Measurements from ENCODE around the gene ZBBX.

Gene ZBBX

GRCh38 chr3:167304077-167304476 is 76.0 kb downstream of the ZBBX start:
- DNase-seq: peak; percentile 9 to 13

- no peak for DNase-seq
Measured at GRCh38 chr3:167302678-167303077, 77.4 kb downstream of the ZBBX start.

GRCh38 chr3:167300207-167300606 is 79.9 kb downstream of the ZBBX start:
- DNase-seq: no peak

- no peak for DNase-seq
Measured at GRCh38 chr3:167289435-167289834, 90.7 kb downstream of the ZBBX start.

- no peak for DNase-seq
Measured at GRCh38 chr3:167288737-167289136, 91.4 kb downstream of the ZBBX start.

- no peak for DNase-seq
Measured at GRCh38 chr3:167287308-167287707, 92.8 kb downstream of the ZBBX start.

- no peak for DNase-seq
Measured at GRCh38 chr3:167274141-167274874, 105.8 kb downstream of the ZBBX start.

- no peak for DNase-seq
Measured at GRCh38 chr3:167253037-167253436, 127.1 kb downstream of the ZBBX start.

- no peak for DNase-seq
Measured at GRCh38 chr3:167251678-167252077, 128.4 kb downstream of the ZBBX start.

GRCh38 chr3:167246252-167246651 is 133.8 kb downstream of the ZBBX start:
- no peak for DNase-seq

- no peak for DNase-seq
Measured at GRCh38 chr3:167241048-167241845, 138.8 kb downstream of the ZBBX start.

GRCh38 chr3:167228135-167228534 is 152.0 kb downstream of the ZBBX start:
- DNase-seq: no peak

- DNase-seq: no peak
Measured at GRCh38 chr3:167225821-167226220, 154.3 kb downstream of the ZBBX start.

GRCh38 chr3:167209011-167209410 is 171.1 kb downstream of the ZBBX start:
- no peak for DNase-seq

- DNase-seq: no peak
Measured at GRCh38 chr3:167203062-167203461, 177.0 kb downstream of the ZBBX start.

GRCh38 chr3:167198949-167199600 is 181.0 kb downstream of the ZBBX start:
- no peak for DNase-seq
